Ascending aorta (tissue), 2 donors: Measurements from ENCODE around the gene PDZD2. TPM values are rescaled to one million over a fixed set of nuclear protein-coding genes. Genes with fewer than 3 reads are reported as not detected.
"Not testable (repeated sequence)": the region's sequence is repeated elsewhere in the genome, so short reads cannot be mapped to it uniquely, and the experiment has no call there.

ENCODE experiments used
- DNase-seq, 2 donors: peaks; one replicate each; pipeline ENCODE4 v3.0.0-alpha.2; 2019; ENCODE audit warnings: low spot score in 2 of 2
- H3K27ac ChIP-seq, 2 donors: fragments of 200-600 bp; sonication (generic); one replicate each; pipeline ENCODE4 v1.5.1; 2016 to 2017; ENCODE audit warnings: mild to moderate bottlenecking in 1 of 2
- H3K27me3 ChIP-seq: fragments of 200-600 bp; sonication (generic); one replicate; pipeline ENCODE4 v1.5.1; 2017
- H3K36me3 ChIP-seq, 2 donors: fragments of 200-600 bp; sonication (generic); one replicate each; pipeline ENCODE4 v1.5.1; 2016
- H3K4me1 ChIP-seq, 2 donors: fragments of 200-600 bp; sonication (generic); one replicate each; pipeline ENCODE4 v1.5.1; 2016 to 2017; ENCODE audit warnings: mild to moderate bottlenecking in 1 of 2
- H3K4me3 ChIP-seq, 2 donors: fragments of 200-600 bp; sonication (generic); one replicate each; pipeline ENCODE4 v1.5.1; 2016 to 2017; ENCODE audit warnings: mild to moderate bottlenecking in 1 of 2
- H3K9me3 ChIP-seq, 2 donors: fragments of 200-600 bp; sonication (generic); one replicate each; pipeline ENCODE4 v1.5.1; 2016
- intact Hi-C: fragments of 100-400 bp; cut with DNase I; formaldehyde crosslinking; loops from one replicate; pipeline ENCODE4 v1.15.1; 2023
- total RNA-seq: library from RNA; depleted of rRNA; stranded (reverse); fragments of >200 nt; gene quantifications from one replicate; pipeline ENCODE4 v1.1.0, GENCODE V29; 2016
- TF ChIP-seq, protein P1 (sequence below), 3 experiments: fragments of 200-600 bp in 2 of 3; fragments of 450-650 bp in 1 of 3; sonication (generic) in 2 of 3; IDR thresholded peaks; one replicate each; pipeline ENCODE4 v1.5.1; 2016 to 2019; ENCODE audit warnings: antibody characterized with exemption in 3 of 3, mild to moderate bottlenecking in 1 of 3, moderate library complexity in 1 of 3

The PDZD2 gene
- total RNA-seq: 8.1 TPM

DNA sequence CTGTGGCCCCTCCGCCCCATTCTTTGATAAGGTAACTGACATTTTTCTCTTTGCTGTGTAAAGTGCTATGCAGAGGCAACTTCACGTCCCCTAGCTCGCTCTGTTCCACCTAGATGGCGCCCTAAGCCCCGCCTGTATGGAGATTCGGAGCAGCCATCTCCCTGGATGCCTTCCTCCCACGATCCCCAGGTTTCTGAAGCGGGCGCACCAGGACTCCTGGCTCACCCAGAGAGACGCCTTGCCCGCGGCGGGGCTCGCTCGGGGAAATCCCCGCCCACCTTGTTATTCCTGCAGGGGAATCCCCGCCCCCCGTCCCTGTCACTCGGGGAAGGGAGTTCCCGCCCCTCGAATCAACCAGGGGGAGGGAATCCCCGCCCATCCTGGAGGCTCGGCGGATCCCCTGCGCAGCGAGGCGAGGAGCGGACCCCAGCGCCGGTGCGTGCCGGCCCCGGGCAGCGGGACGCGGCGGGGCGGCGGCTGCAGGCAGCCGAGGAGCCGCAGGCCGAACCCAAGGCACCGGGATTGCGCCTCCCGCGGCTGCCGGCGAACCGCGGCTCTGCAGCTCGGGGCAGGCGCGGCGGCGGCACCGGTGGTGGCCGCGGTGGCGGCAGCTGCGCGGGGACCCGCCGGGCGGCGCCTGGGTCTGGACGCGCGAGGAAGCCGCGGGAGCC, at the start of gene PDZD2:
PDZD2 (plus strand) TSS at position 384 of the 671 bp plus-strand sequence.
- Histone ChIP-seq H3K9me3 (no peaks in the 10 kb centered on the region), H3K4me3 (peak within 1 kb of the TSS; percentile 81), H3K36me3 (no peaks in the 10 kb centered on the region), H3K4me1 (peaks cover 5 to 6% of the 10 kb centered on the region in 2 donors), H3K27me3 (no peaks in the 10 kb centered on the region), H3K27ac (peak within 1 kb of the TSS; percentile 68 to 69)
- TF ChIP-seq, protein P1, sequence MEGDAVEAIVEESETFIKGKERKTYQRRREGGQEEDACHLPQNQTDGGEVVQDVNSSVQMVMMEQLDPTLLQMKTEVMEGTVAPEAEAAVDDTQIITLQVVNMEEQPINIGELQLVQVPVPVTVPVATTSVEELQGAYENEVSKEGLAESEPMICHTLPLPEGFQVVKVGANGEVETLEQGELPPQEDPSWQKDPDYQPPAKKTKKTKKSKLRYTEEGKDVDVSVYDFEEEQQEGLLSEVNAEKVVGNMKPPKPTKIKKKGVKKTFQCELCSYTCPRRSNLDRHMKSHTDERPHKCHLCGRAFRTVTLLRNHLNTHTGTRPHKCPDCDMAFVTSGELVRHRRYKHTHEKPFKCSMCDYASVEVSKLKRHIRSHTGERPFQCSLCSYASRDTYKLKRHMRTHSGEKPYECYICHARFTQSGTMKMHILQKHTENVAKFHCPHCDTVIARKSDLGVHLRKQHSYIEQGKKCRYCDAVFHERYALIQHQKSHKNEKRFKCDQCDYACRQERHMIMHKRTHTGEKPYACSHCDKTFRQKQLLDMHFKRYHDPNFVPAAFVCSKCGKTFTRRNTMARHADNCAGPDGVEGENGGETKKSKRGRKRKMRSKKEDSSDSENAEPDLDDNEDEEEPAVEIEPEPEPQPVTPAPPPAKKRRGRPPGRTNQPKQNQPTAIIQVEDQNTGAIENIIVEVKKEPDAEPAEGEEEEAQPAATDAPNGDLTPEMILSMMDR (IDR thresholded peaks at IDR 0.05): peak; percentile 26 to 59 (median 56)
- intact Hi-C loops: loop anchor here (1.0 to 5.0 kb wide), 4 partner anchors 24 to 442 kb away; no protein-coding TSS in a partner anchor
- DNase-seq: peak in 1 of 2 donors; percentile 89

DNA sequence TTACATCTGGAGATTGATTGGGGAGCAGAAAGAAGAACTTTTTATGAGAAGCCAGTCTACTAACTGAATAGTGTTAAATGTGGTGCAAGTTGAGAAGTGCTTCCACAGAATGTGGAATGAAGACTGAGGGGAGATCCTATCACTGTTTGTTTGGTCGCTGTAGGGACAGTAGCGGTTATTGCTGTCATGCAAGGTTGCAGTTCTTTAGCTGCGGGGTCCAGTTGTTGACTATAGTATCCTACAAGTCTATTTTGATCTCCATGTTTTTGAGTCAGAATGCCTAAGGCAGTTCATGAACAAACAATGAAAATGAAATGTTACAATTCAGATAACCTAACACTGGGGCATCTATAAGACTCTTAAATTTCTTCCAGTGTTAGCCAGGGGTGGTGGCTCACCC, 45.3 kb upstream of the PDZD2 start:
- TF ChIP-seq, protein P1 (IDR thresholded peaks at IDR 0.05): no peak
- Histone ChIP-seq H3K9me3 (no peaks in the 10 kb centered on the region), H3K27me3 (no peaks in the 10 kb centered on the region), H3K4me1 (no peaks in the 10 kb centered on the region), H3K36me3 (no peaks in the 10 kb centered on the region), H3K27ac (no peak overlapping the region), H3K4me3 (no peak overlapping the region)
- DNase-seq: no peak
- intact Hi-C loops: no loop called here

DNA sequence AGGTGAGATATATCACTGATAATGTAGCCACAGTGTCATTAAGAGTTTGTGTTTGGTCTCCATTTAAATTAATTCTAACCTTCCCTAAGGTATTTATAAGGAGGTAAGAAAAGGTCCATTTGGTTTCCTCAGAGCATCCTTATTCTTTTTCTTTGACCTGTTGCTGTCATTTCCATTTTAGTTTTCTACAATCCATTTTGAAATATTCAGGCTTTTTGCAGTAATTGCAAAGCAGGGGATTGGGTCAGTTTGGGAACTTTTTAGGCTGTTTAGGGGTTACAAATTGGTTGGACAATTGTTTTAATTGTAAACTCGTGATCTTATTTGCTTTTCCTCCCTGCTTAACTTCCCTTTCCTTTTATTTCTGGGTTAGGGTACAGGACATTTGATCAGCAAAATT, 42.6 kb upstream of the PDZD2 start:
- no peaks in the 10 kb centered on the region for H3K27me3 ChIP-seq
- no peak for DNase-seq
- H3K4me3 ChIP-seq: no peak overlapping the region
- H3K4me1 ChIP-seq: no peaks in the 10 kb centered on the region
- H3K36me3 ChIP-seq: no peaks in the 10 kb centered on the region
- intact Hi-C loops: no loop called here
- H3K27ac ChIP-seq: no peak overlapping the region
- H3K9me3 ChIP-seq: no peaks in the 10 kb centered on the region
- TF ChIP-seq, protein P1 (IDR thresholded peaks at IDR 0.05): no peak

DNA sequence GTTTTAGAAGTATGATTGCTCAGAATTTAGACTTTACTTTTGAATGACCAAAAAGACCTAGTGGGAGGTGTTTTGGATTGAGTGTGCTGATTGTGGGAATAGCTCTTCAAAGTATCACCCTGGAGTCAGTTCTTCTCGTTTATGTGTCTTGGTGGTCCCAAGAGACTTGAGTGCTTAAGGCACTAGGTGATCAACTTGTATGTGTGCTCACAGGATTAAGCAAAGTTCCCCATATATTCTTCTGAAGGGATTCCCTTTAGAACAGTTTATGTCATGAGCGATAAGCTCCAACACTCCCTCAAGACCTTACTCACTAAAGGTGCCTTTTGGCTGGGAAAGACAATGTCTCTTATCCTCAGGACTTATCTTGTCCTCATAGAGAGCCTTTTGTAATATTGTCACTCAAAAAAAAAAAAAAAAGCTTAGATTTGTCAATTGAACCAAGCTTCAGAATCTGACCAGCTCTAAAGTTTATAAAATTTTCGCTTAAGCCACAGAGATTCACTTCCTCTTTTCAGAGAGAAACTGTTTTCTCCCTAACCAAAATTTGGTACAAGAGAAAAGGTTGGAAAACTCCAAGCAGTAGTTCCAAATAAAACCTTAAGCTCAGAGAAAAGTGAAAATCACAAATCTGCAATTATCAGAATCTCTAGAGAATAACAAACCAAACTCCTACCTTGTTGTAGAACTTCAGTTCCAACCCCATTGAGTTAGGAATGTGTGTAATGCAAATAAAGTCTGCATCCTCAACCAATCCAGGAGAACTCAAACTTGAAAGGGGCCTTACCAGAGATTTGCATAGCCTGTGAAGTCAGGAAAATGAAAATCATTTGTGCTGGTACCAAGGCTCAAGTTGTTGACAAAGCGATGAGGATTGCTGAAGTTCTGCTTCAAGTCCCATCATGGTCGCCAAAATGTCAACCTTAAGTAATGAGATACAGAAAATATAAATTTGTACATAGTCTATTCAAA, 40.0 kb upstream of the PDZD2 start:
- intact Hi-C loops: no loop called here
- DNase-seq: no peak
- Histone ChIP-seq H3K9me3 (no peaks in the 10 kb centered on the region), H3K27ac (no peak overlapping the region), H3K36me3 (no peaks in the 10 kb centered on the region), H3K4me1 (no peaks in the 10 kb centered on the region), H3K27me3 (no peaks in the 10 kb centered on the region), H3K4me3 (no peak overlapping the region)
- TF ChIP-seq, protein P1 (IDR thresholded peaks at IDR 0.05): no peak

DNA sequence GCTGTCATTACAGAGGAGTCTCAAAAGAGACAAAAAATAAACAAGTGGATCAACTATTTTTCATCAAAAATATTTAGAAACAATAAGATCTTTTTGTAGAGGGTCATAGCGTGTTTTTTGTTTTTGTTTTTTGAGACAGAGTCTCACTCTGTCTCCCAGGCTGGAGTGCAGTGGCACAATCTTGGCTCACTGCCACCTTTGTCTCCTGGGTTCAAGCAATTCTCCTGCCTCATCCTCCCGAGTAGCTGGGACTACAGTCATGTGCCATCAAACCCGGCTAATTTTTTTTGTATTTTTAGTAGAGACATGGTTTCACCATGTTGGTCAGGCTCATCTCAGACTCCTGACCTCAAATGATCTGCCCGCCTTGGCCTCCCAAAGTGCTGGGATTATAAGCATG, 36.6 kb upstream of the PDZD2 start:
- DNase-seq, H3K4me3 ChIP-seq, H3K4me1 ChIP-seq, H3K36me3 ChIP-seq, H3K27ac ChIP-seq, H3K9me3 ChIP-seq, H3K27me3 ChIP-seq, intact Hi-C loops: not testable (repeated sequence)

DNA sequence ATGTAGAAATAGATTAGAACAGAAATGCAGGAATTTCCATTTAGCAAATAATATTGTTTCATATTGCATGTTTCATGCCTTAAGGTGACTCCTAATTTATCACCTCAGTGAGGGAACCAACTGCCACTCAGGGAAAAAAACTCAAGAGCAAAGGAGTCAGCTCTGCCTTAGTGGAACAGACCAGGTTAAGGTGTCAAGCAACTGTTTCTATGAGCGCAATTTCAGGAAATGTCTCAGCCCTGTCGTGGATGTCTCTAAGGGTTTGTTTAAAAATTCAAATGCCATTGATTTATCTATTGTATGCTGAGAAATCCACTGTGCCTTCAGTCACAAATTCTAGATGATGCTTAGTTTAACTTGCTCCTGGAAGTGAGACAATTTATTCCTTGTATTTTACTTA, 34.7 kb upstream of the PDZD2 start:
- Histone ChIP-seq H3K27ac (no peak overlapping the region), H3K9me3 (no peaks in the 10 kb centered on the region), H3K4me1 (no peaks in the 10 kb centered on the region), H3K4me3 (no peak overlapping the region), H3K36me3 (no peaks in the 10 kb centered on the region), H3K27me3 (no peaks in the 10 kb centered on the region)
- TF ChIP-seq, protein P1 (IDR thresholded peaks at IDR 0.05): no peak
- DNase-seq: no peak
- intact Hi-C loops: no loop called here
